ENCODE measurements around the gene KIDINS220.

KIDINS220 gene

DNA sequence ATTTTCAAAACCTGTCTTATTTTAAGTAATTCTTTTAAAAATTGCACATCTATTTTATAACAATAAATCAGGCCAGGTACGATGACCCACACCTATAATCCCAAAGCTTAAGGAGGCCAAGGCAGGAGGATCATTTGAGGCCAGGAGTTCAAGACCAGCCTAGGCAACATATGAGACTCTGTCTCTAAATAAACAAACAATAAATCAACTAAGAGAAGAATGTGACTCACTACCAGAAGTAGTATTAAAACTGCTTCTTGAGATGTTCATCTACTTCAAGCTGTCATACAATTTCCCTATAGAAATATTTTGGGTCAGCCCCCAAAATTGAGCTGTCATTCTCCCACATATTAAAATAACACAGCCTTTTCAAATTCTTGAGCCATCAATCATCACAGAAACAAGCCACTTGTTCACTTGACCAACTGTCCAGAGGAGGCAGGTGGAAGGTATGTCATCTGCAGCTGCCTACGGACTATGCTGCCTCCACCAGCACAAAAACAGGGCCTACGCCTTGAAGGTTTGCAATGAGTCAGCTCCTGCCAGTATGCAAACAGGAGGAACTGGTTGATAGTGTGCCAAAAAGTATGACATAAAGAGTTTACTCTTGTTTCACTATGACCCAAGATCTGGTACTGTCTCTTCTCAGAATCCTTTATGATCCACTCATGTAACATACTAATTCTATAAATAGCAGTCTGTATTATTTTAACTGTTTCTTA is 33.6 kb downstream of the KIDINS220 start:
- peak; percentile 47 for DNase-seq

GRCh38 chr2:8802741-8803140 is 34.7 kb downstream of the KIDINS220 start:
- DNase-seq: no peak

DNA sequence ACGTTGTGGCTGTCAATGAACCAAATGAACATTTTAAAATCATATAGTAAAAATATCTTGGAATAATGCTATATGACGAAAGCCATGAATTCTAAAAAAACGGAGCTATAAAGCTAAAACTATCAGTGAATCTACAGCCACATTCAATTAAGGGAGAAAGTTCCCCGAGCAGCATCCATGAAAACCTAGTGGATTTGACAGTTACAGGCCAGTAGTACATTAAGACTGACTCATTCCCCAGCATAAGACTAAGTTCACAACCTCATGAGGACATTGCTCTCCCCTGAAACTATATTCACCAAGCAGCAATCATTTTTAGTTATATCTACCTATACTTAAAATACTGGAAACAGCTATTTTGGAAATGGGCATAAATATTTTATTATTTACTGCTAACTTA is 36.6 kb downstream of the KIDINS220 start:
- DNase-seq: no peak

GRCh38 chr2:8800218-8800617 is 37.2 kb downstream of the KIDINS220 start:
- no peak for DNase-seq

GRCh38 chr2:8799004-8799403 is 38.4 kb downstream of the KIDINS220 start:
- no peak for DNase-seq

GRCh38 chr2:8798393-8798792 is 39.0 kb downstream of the KIDINS220 start:
- DNase-seq: no peak

DNA sequence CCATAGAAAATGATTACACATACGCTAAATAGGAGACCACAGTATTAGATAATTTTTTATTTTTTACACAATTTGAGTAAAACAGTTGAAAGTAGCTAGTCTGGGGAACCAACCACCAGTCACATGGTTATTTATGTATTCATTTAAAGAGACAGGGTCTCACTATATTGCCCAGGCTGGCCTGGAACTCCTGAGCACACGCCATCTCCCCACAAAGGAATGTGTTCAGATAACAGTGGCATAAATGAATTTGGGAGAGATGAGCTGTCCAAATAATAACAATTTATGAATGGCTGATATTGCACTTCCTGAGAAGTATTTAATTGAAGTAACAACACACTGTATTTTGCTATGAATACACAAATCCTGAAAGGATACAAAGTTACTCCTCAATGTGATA is 39.7 kb downstream of the KIDINS220 start:
- no peak for DNase-seq

DNA sequence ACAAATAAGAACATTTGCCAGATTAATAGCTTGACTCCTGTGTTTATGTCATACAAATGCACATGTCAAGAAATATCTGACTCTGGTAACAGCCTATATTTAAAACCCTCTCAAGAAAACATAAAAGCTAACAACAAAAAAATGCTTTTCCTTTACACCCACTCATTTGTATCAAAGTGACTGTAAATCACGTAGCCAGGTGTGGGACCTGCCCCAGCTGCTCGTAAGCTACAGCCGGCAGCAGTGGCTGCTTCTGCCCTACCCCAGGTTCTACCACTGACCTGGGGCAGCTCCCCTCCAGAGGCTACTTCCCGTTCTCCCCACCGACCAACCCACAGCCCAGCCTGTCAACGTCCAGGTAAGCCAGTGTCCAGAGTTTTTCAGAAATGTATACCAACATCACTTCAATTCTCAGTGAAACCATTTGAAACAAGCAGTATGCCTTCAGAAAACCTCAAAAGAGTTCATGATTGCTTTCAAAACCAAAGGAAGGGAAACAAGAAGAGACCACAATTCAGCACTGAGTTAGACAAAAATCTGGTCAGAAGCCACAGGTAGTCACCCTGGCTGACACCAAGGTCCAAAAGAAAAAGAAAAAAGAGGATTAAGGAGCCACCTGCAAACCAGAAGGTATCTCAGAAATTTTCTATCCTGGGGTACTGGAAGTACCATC is 40.4 kb downstream of the KIDINS220 start:
- no peak for DNase-seq

GRCh38 chr2:8796315-8796848 is 41.0 kb downstream of the KIDINS220 start:
- DNase-seq: no peak

GRCh38 chr2:8794923-8795825 is 42.2 kb downstream of the KIDINS220 start:
- DNase-seq: no peak

GRCh38 chr2:8790739-8791162 is 46.7 kb downstream of the KIDINS220 start:
- no peak for DNase-seq

DNA sequence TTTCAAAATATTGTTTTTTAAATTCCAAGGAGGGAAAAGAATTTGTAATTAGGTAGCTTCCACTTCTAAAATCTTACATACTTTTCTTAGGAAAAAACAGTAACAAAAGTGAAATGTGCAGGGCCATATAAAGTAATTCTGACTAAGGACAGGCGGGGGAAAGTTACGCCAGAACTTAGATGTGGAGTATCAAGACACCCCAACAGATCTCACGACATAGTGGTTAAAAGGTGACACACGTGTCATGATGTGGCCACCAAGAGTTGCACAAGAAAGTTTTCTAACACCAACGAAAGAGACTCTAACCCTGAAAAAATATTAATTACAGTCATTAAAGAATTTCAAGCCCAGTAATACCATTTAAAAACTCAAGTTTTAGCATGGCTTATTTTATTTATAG is 51.0 kb downstream of the KIDINS220 start:
- no peak for DNase-seq

GRCh38 chr2:8779795-8780671 is 57.4 kb downstream of the KIDINS220 start:
- no peak for DNase-seq

- no peak for DNase-seq
These were observed 63.0 kb downstream of the KIDINS220 start for GRCh38 chr2:8774371-8774770.

DNA sequence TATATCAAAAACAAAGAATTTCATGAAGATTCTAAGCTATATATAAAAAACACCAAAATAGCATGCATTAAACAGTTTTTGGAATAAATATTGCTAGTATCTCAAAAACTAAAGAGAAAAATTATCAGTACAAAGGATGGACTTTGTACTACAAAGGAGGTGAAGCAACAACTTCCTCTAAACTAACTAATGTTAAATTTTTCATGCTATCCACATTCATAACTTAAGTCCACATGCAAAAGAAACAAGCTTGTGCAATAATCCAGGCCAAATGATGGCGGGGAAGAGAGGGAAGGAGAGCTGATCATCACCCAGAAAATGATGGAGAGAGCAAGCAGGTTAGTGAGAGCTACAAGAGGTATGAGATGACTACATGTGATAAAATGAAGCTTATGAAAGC is 70.1 kb downstream of the KIDINS220 start:
- no peak for DNase-seq

GRCh38 chr2:8761529-8762164 is 75.8 kb downstream of the KIDINS220 start:
- no peak for DNase-seq

DNA sequence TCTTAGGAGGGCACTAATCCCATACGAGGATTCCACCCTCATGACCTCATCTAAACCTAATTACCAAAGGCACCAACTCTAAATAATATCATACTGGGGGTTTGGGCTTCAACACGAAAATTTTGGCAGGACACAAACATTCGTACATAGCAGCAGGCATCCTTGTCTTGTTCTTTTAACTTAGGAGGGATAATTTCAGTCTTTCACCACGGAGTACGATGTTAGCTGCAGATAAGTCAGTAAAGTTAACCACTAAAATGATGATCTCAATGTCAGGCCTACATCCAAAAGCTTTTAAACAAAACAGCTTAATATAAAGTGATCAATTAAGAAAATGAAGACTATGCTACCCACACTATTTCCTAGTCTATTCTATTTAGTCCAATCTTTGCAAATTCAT is 80.7 kb downstream of the KIDINS220 start:
- no peak for DNase-seq

- DNase-seq: no peak
These were observed 81.2 kb downstream of the KIDINS220 start for GRCh38 chr2:8756230-8756629.

GRCh38 chr2:8754106-8754776 is 83.2 kb downstream of the KIDINS220 start:
- no peak for DNase-seq

DNA sequence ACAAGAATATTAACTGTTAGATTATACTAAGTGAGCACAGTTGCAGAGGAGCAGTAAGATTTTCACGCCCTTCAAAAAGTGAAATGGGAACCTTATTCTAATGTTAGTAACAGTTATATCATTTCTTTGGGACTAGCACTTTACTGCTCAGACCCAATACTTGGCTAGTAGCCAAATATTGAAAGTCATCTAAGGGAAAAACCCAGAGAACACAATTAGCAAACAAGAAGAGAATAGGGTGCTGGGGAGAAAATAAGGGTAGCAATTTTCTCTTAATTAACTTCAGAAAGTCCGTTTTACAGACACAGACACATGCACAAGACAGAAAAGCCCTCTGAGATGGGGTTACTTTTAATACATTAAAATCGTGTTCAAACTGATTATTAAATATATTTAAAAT is 83.8 kb downstream of the KIDINS220 start:
- DNase-seq: no peak

DNA sequence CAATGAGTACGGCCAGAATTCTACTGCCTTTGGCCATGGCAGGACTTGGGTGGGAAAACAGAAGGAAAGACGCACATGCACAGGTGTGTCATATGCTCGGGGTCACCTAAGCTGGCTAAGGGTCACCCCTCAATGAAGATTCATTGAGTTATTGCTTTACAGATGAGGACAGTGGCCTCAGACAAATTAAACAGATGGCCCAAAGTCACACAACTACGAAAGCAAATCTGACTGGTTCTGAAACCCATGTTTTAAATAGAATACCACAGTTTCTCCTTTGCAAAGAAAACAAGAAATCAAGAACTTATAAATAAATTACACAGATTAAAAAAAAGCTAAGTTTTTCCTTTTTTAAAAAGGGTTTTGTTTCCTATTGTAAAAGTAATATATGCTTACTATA is 85.0 kb downstream of the KIDINS220 start:
- no peak for DNase-seq
